Mucosa of gallbladder (tissue), 1 donor: ENCODE results near the gene VPS26B. TPM values are rescaled to one million over a fixed set of nuclear protein-coding genes. Genes with fewer than 3 reads are reported as not detected.
"Not testable (repeated sequence)": the region's sequence is repeated elsewhere in the genome, so short reads cannot be mapped to it uniquely, and the experiment has no call there.

ENCODE experiments used
- DNase-seq: peaks from one replicate; pipeline ENCODE4 v3.0.0-alpha.2; 2020; ENCODE audit warnings: low spot score
- total RNA-seq: library from RNA; stranded (reverse); gene quantifications from one replicate; pipeline ENCODE4 v1.2.1, GENCODE V29; 2021
- donor health status: DM: no; HTN: no; CAD: no.

VPS26B gene
- total RNA-seq, 1 donor from 2014 or later = 54.8 TPM

DNA sequence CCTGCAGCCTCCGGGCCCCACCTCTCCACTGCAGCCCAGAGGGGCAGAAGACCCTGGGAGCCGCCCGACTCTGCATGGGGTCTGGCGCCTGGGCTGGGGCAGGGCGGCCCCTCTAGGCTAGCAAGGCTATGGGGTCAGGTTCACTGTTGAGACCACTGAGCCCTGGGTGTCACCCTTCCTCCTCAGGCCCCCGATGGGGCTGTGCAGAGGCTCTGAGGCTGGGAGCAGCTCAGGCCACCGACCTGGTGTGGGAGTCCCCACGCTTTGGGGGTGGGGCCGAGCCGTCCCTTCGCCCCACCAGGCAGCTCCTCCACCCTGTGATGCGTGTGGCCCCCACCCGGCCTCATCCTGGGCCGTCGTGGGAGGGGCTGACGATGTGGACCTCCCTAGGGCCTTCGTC is 57.2 kb downstream of the VPS26B start:
- DNase-seq = not testable (repeated sequence)

DNA sequence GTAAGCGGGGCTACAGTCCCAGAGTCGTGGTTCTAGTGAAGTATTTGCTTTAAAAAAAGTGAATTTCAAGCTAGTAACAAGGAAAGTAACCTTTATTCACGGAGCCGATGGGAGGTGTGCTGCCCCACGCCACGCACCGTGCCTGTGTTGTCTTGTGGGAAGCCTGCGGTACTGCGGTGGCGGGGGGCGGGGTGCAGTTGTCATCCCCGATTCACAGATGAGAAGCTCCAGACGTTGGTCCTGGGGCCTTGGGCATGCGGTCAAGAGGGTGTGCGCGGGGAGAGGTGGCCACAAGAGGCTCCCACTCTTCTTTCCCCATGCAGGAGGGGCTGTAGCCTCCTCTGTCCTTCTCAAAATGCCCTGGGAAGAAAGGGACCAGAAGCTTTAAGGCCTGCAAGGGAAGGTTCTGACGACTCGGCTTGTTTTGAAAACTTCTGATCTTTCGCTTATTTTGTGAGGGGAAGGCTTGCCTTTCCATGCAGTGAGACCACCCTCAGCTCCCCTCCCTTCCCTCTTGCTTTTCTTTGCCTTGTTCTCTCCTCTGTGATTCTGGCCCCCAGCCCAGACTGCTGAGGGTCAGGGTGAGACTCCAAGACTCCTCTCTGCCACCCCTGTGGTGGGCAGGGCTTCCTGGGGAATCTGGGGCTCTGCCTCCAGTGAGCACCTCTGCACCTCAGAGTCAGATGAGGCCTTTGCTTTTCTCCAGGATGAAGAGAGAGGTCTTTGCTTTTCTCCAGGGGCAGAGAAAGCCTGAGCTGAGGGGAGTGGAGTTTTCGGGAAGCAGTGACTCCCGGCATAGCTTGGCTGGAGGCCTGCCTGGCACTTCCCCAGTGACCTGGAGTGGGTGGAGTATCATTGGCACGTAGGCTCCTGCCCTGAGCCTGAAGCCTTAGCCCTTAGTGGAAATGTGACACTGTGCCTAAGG is 57.9 kb downstream of the VPS26B start:
- no peak for DNase-seq

DNA sequence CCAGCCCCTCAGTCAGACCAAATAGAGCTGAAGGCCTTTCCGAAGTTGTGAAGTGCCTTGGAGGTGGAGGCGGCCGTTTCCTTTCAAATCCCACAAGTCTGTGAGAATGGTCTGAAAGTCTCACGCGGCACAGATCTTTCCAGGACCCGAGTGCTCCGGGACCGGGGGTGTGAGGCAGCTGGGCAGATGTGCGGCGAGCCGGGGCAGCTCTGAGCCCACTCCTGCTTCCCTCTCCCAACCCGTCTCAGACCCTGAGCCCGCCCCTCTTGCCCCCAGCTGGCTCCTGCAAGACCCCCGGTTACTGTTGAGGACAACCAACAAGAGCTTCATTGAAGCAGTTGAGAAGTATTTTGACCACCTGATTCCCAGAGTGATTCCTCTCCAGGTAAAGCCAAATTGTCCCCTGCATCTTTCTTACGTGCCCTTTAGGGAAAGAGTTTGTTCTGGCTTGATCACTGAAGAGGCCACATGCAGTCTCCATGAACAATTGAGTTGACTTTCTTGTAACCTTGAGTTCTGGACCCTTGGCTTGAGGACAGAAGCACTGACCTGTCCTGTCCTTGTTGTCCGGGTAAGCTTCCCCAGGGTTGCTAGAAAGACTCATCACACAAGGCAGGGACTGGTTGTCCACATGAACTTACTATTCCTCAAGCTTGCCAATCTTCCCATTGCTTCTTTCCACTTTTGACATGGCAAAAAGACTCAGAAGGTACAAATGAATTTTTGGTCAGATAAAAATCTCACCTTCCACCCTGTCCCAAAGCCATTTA is 59.2 kb downstream of the VPS26B start:
- no peak for DNase-seq

DNA sequence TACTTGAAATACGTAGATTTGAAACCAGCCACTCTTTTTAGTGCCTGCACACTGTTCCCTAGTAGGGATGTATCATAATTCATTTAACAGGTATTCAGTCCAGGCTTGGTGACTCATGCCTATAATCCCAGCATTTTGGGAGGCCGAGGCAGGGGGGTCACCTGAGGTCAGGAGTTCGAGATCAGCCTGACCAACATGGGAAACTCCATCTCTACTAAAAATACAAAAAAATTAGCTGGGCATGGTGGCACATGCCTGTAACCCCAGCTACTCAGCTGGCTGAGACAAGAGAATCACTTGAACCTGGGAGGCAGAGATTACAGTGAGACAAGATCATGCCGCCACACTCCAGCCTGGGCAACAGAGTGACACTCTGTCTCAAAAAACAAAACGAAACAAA is 59.9 kb downstream of the VPS26B start:
- DNase-seq = not testable (repeated sequence)

DNA sequence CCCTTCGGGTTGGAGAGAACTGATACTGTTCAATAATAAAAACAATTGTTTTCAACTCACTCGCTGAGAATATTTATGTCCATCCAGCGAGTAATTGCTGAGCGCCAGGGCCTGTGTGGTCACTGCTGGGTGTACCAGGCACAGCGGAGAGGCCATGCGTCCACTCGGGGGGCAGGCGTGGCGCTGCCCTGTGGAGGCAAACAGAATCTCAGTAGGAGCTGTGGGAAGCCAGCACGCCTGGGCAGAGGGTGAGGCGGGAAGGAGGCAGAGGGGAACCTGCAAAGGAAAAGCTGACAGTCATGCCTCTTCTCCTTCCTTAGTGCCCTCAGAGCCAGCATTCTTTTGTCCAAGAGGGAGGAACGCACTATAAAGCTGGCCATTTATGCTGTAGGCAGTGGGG is 63.1 kb downstream of the VPS26B start:
- DNase-seq = no peak

DNA sequence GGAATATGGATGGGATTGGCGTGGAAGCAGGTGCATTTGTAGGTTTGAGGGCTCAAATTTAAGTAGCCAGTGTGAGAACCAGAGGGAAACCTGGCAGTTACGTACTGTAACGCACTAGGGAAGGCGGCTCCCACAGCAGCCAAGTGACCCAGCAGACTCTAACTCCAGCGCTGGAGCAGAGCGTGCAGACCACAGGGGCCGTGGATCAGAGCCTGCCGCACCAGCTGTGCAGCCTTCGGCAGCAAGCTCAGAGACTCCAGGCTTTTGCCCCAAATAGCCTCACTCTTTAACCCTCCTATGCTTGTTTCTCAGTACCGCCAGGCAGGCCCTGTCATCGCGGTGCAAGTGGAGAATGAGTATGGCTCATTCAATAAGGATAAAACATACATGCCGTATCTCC is 64.0 kb downstream of the VPS26B start:
- no peak for DNase-seq

DNA sequence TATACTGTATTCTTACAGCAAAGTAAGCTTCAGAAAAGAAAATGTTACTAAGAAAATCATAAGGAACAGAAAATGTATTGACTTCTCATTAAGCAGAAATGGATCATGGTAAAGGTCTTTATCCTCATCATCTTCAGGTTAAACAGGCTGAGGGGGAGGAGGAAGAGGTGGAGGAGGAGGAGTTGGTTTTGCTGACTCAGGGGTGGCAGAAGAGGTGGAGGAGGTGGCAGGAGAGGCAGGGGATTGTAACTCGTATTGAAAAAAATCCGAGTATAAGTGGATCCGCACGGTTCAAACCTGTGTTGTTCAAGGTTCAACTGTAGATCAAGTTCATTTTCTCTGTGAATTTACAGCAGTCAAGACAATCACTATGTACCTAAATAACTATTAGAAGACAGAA is 64.7 kb downstream of the VPS26B start:
- DNase-seq = no peak

DNA sequence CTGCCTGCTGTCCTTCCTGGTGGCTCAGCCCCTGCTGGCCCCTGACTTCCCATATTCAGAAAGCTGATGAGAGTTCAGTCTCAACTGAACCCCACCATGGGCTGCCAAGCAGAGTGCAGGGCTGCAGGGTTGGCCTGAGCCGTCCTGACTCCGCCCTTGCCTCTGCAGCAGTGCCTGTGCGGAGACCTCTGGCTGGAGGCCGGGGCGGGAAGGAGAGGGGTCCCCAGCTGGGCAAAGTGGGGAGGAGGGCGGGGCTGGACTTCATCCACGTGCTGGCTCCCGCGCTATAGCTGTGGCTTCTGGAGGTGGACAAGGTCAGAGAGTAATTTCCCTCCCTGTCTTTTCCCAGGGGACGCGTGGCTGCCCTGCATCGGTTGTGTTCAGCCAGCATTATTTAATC is 65.3 kb downstream of the VPS26B start:
- no peak for DNase-seq

DNA sequence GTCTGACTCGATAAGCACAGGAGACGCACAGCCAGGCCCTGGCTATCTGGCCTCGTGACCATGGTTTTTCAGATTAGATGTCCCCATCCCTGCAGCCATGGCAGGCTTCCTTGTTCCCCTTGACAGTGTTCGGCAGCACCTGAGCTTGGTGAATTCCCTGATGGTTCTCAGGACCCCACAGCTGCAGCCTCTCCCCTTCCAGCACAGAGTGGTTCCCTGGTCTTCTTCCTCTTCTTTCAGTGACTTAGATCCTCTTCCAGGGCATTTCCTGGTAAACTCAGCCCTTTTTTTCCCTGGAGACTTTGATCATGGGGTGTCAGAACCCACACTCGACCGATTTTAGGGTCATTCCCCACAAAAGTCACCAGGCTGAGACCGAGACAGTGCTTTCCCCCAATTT is 66.2 kb downstream of the VPS26B start:
- no peak for DNase-seq

DNA sequence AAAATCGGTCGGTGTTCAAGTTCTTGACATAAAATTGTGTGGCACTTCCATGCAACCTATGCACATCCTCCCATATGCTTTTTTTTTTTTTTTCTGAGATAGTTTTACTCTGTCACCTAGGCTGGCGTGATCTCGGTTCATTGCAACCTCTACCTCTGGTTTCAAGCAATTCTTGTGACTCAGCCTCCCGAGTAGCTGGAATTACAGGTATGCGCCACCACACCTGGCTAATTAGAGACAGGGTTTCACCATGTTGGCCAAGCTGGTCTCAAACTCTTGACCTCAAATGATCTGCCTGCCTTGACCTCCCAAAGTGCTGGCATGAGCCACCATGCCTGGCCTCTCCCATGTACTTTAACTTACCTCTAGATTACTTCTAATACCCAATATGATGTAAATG is 66.7 kb downstream of the VPS26B start:
- DNase-seq = no peak

DNA sequence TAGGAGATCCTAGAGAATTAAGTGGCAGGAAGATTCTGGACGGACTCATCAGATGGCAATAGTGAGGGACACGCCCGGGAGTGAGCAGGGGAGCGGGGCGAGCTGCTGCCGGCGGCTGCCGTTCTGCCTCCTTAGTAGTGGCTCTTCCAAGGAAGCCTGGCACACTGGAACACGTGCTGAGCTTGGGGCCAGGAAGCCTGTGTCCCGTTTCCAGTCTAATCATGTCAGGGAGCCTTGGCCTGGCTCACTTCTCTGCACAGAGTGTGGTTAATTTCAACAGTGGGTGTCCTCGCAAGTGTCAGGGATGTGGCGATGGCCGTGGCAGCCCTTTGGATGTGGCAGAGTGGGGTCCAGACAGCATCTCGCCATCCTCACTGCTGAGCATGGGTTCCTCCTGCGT is 68.2 kb downstream of the VPS26B start:
- DNase-seq = no peak

DNA sequence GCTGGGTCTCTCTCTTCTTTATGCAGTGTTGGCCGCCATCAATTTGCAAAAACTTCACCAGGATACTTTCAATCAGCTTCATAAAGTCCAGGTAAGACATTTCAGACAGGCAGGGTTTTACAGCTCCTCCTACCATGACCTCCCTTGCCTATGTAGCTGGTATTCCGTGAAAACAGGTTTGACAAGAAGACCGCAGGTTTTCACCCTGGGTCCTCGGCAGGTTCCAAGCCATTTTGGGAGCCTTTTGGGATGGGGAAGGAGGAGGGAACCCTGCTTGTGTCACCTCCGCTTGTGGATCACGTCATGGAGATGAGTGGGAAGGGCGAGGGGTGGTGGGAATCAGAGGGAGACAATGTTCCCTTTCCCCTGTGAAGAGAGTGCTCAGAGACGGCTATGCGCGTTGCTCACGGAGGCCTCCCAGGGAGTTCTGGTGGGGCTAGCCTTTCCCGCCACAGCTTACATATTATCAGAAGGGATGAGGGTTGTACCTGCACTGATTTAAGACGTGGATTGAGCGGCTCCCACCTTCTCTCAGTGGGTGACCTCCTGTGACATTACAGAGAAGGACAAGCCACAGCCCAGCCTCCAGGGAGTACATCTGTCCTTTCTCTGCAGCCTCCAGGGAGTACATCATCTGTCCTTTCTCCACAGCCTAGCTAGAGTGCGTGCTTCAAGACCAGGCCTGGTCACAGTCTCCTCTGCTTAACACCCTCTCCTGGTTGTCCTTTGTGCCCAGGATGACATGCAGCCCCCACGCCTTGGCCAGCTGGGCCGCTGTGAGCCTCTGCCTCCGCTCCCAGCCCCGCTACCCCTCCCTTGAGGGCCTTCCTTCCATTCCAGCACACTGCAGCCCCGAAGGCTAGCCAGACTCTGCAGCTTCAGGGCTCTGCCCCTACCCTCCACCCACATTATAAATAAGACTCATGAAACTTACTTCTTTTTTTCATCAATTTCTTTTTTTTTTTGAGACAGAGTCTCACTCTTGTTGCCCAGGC is 68.9 kb downstream of the VPS26B start:
- no peak for DNase-seq

DNA sequence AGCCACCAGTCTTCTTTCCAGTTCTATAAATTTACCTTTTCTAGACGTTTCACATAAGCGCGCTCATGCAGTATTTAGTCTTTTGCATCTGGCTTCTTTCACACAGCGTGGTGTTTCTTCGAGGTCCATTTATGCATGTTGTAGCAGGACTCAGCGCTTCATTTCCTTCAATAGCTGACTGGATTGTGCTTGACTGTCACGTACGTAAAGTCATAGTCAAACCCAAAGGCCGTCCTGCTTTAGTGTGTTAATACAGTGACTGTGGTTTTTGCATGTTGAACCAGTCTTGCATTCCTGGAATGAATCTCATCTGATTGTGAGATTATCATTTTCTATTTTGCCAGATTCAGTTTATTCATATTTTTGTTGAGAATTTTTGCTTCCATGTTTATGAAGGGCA is 70.2 kb downstream of the VPS26B start:
- DNase-seq = no peak

Other genes with a start within 250 kb of the VPS26B start
- gene JAM3, start 155.6 kb upstream of the VPS26B start, total RNA-seq = 50.3 TPM
- 14.7 TPM for gene NCAPD3, start 704 bp upstream of the VPS26B start, total RNA-seq
- gene THYN1, start 28.7 kb downstream of the VPS26B start, total RNA-seq = 39.4 TPM
- 29.7 TPM for gene ACAD8, start 28.9 kb downstream of the VPS26B start, total RNA-seq
- not detected for gene GLB1L3, start 51.7 kb downstream of the VPS26B start, total RNA-seq
- 8.8 TPM for gene GLB1L2, start 107.3 kb downstream of the VPS26B start, total RNA-seq
- 0.20 TPM for gene B3GAT1, start 187.6 kb downstream of the VPS26B start, total RNA-seq